AG09309 (cell line): ENCODE measurements around the gene FIBCD1.
A peak's percentile ranks its signal among the peaks of the same experiment; 100 is the strongest.

ENCODE experiments used
- DNase-seq: peaks from one replicate; pipeline ENCODE4 v3.0.0-alpha.2; 2010; ENCODE audit warnings: low read depth
- H3K4me3 ChIP-seq: 2 replicates; pipeline ENCODE4 v1.5.1; 2011; ENCODE audit warnings: mild to moderate bottlenecking, low read depth, low read length, moderate library complexity; ENCODE audit not compliant: control insufficient read depth
- CTCF ChIP-seq: IDR thresholded peaks from 2 replicates; pipeline ENCODE4 v1.5.1; 2011; ENCODE audit warnings: mild to moderate bottlenecking, low read depth, low read length, inconsistent platforms; ENCODE audit not compliant: insufficient read depth, control insufficient read depth; ENCODE audit errors: missing control alignments

Gene FIBCD1

DNA sequence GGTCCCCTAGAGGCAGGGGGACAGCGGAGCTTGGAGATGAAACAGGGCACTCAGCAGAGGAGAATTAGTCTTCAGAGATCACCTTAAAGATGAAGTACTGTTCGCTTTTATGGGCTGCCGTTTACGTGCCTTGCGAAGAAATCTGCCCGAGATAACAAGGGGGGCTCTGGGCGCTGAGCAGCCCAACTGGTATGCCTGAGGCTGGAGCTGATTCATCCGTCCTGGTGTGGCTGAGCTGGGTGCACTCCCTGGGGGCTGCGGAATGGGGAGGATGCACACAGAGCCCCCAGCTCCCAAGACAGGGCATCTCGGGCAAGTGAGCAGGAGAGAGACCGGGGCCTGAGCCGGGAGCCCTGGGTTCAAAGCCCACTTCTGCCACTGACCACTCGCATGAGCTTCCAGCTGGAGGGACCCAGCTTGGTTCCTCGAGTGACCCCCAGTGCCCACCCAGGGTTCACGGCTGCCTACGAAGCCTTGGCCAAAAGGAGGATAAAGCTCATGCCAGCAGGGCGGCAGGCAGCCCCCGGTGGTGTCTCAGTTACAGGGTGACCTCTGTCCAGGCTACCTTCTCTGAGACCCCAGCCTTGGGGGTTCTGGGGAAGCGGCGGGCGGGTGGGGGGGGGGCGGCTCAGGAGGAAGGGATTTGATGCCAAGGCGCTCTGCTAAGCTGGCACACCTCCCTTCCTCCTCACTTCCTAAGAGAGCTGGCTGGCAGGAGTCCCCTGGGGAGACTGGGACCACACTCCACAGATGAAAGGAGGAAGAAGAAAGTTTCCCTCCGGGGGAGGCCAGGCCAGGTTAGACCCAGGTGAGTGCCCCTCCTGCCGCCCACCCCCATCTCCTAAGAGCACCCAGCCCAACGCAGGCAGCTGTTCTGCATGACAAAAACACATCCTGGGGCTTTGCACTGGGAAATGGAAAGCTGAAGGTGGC, 5.7 kb downstream of the FIBCD1 start:
- no peak overlapping the region; the same call in 1 of the 2 replicates for H3K4me3 ChIP-seq
- DNase-seq, result peak; percentile 28
- TF ChIP-seq CTCF, result no peak

DNA sequence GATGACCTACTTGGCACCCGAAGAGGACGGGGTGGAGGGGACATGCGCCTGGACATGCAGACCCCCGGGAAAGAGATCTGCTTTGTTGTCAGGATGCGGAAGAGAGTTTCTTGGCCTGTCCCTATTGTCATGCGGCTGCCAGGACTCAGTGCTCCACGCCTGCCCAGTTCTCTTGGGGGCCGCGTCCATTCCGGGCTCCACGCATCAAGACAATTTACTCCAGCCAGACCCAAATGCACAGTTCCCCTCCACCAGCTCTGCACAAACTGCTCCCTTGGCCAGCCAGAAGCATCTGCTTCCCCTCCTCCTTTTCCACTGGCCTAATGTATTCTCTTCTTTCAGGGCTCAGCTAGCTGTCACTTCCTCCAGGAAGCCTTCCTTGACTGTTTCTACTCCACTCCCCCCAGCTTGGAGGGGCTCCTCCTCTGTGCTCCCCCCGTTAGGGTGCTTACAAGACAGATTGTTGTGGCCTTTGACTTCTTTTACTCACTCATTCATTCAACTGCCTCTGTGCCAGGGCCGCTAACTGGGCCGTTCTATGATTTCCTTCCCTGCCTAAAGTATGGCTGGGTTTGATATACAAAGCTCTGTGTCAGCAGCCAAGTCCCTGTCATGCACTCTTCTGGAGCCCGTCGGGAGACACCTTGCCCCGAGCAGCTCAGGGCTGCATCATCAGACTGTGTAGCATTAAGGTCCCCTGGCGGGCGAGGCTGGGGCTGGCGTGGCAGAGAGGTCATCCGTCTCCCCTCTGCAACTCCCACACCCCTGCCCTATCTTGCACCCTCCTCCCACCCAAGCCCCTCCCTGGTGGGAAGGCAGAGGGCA, 6.6 kb downstream of the FIBCD1 start:
- no peak for DNase-seq
- no peak for TF ChIP-seq CTCF
- H3K4me3 ChIP-seq, result no peak overlapping the region; the same call in 1 of the 2 replicates

DNA sequence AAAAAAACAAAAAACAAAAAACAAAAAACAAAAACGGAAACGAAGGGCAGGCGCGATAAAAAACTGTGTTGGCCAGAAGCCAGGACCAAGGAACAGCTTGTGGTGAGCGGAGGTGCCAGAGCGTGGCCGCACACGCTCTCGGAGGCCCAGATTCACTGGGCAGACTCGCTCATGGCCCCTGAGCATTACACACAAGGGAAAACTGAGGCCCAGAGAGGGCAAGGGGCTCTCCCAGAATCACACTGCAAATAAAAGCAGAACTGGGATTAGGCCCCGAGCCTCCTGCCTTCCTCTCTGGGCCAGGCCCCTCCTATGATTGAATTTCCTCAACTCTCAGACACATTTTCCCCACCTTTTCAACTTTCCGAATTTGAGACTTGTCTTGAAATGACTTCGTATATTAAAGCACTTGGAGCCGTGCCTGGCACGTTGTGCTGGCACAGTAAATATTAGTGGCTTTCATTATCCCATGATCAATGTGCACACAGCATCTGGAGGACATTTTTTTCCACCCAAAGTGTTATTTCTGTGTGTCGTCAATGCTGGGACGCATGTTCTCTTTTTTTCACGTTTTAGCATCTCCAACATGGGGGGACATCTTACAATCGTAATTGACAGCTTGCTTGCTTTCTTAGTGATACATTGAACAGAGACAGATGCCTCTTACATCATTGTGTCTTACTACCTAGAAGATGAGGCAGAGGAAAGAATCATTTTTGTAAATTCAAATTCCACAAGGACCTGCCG, 7.4 kb downstream of the FIBCD1 start:
- H3K4me3 ChIP-seq, result no peak overlapping the region
- no peak for TF ChIP-seq CTCF
- no peak for DNase-seq

DNA sequence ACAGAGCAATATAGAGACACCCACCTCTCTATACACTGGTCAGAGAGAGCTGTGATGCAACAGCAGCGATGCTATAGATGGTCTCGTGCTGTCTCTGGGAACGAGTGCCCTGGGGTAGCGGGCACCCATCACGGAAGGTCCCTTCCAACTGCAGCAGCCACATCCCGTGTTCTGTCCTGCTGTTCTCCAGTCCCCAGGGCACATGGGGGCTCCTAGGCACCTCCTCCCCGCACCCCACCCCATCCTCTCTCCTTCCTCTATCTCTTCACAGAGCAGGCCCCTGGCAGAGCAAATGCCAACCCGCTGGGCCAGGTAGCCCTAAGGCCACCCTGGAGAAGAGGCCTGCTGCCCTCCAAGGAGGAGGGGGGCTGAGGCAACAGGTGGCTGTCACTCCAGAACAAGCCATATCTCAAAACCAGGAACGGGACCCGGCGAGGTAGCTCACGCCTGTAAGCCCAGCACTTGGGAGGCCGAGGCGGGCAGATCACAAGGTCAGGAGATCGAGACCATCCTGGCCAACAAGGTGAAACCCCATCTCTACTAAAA, 8.2 kb downstream of the FIBCD1 start:
- no peak for TF ChIP-seq CTCF
- no peak for DNase-seq
- no peak overlapping the region for H3K4me3 ChIP-seq

DNA sequence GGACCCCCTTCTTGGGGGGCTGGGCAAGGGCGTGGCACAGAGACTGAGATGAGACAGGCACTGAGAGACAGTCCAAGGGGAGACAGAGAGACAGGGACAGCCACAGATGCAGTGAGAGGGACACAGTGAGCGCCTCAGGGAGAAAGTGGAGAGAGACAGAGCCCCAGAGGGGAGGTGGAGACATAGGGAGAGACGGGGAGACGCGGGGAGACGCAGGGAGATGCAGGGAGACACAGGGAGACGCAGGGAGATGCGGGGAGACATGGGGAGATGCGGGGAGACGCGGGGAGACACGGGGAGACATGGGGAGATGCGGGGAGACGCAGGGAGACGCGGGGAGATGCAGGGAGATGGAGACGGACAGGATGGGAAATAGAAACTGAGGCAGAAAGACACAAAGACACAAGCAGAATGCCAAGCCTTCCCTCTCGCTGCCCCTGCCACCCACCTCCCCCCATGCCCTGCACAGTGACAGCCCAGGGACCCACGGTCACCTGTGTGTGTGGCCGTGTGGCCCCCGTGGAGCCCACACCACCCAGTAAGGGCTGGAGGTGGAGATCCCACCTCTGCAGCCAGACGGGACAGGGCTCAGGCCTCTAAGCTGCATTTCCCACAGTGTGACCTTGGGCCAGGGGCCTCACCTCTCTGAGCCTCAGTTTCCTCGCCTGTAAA, 8.8 kb downstream of the FIBCD1 start:
- DNase-seq, result no peak
- TF ChIP-seq CTCF, result no peak
- H3K4me3 ChIP-seq, result no peak overlapping the region

DNA sequence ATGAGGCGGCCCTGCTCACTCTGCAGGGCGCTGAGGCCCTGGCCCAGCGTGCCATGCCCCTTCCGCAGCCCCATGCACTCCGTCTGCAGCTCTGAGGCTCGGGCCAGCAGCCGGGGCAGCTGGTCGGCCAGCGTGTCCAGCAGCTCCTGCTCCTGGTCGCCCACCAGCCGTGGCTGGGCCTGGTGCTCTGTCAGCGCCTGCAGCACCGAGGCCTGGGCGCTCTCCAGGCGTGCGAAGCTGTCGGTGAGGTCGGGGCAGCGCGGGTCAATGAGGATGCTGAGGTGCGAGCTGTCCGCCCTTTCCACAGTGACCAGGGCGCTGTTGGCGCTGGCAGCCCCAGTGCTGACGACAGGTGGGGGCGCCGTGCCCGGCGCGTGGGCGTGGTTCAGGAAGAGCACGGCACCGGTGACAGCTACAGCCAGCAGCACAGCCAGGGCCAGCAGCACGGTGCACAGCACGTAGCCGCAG, 9.4 kb downstream of the FIBCD1 start:
- no peak for TF ChIP-seq CTCF
- no peak for DNase-seq
- no peak overlapping the region for H3K4me3 ChIP-seq
